HFFc6 (cell line): ENCODE results near the gene TMEM179. TPM values are rescaled to one million over a fixed set of nuclear protein-coding genes. Genes with fewer than 3 reads are reported as not detected.

Source experiments
- DNase-seq: peaks from one replicate; pipeline ENCODE4 v3.0.0-alpha.2; 2018
- H3K27ac Mint-ChIP-seq: 2 replicates; pipeline ENCODE4 v1.8.0; 2020; ENCODE audit warnings: mild to moderate bottlenecking, mixed read lengths
- H3K27me3 Mint-ChIP-seq: 2 replicates; pipeline ENCODE4 v1.8.0; 2021; ENCODE audit warnings: mild to moderate bottlenecking, moderate library complexity, mixed read lengths; ENCODE audit not compliant: insufficient read depth
- H3K36me3 Mint-ChIP-seq: 2 replicates; pipeline ENCODE4 v1.8.0; 2021; ENCODE audit warnings: low read depth, mixed read lengths
- H3K4me1 Mint-ChIP-seq: 2 replicates; pipeline ENCODE4 v1.8.0; 2020; ENCODE audit warnings: low read depth, mixed read lengths
- H3K4me3 Mint-ChIP-seq: 2 replicates; pipeline ENCODE4 v1.8.0; 2020; ENCODE audit warnings: mild to moderate bottlenecking, moderate library complexity, mixed read lengths
- H3K9me3 Mint-ChIP-seq: 2 replicates; pipeline ENCODE4 v1.8.0; 2020; ENCODE audit warnings: mild to moderate bottlenecking, mixed read lengths
- total RNA-seq, 6 experiments: library from RNA; stranded (reverse); fragmentation: NEBNext Ultra II Directional; extraction: Animal tissue kit (Norgen Biotek cat#: 25700); gene quantifications; 2 replicates in 1 of 6; 3 replicates in 5 of 6; pipeline ENCODE4 v1.2.3, GENCODE V29; 2021
- TF ChIP-seq, protein P1 (sequence below): fragments of 200-600 bp; sonication (generic); IDR thresholded peaks from 2 replicates; pipeline ENCODE4 v1.5.0; 2021; ENCODE audit warnings: antibody characterized with exemption, mild to moderate bottlenecking

Gene TMEM179
- total RNA-seq, 6 experiments from 2014 or later = not detected

DNA sequence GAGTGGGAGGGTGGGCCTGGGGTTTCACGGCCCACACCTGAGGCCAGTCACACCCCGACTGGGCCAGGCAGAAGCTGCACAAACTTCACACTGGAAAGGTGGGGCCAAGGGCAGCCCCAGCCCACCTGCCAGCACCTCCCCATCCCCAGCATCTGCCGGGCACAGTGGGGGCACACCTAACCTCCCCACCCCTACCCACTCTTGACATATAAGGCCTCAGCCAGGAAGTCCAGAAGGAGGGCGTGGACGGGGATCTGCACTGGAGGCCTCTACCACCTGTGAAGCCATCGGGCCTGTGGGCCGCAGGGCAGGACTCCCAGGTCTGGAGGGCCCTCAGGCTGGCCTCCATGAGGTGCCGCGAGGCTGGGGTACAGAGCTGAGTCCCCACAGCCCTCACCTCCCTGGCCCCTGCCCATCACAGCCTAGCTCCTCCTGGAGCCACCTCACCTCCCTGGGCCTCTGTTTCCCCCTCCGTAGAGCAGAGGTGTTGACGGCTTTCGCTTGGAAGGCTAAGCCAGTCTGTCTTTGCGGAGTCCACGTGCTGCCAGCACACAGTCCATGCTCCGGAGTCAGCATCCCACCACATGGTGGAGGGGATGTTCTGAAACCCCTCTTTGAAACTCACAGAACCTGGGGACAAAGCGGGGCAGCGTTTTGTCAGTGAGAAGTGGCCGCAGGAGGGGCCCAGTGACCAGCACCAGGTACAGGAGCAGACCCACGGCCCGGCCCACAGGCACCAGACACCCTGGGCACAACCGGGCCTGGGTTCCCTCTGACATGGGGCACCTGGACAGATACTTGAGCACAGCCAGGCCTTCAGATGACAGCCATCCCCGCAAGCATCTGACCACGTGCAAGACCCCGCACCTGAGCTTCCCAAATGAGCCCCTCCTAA, 46.7 kb upstream of the TMEM179 start:
- TF ChIP-seq, protein P1, sequence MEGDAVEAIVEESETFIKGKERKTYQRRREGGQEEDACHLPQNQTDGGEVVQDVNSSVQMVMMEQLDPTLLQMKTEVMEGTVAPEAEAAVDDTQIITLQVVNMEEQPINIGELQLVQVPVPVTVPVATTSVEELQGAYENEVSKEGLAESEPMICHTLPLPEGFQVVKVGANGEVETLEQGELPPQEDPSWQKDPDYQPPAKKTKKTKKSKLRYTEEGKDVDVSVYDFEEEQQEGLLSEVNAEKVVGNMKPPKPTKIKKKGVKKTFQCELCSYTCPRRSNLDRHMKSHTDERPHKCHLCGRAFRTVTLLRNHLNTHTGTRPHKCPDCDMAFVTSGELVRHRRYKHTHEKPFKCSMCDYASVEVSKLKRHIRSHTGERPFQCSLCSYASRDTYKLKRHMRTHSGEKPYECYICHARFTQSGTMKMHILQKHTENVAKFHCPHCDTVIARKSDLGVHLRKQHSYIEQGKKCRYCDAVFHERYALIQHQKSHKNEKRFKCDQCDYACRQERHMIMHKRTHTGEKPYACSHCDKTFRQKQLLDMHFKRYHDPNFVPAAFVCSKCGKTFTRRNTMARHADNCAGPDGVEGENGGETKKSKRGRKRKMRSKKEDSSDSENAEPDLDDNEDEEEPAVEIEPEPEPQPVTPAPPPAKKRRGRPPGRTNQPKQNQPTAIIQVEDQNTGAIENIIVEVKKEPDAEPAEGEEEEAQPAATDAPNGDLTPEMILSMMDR = no peak
- Mint-ChIP-seq H3K27ac (no peak overlapping the region), H3K4me3 (no peak overlapping the region), H3K4me1 (peaks cover 5% of the 10 kb centered on the region; the same call in 1 of the 2 replicates), H3K9me3 (peaks cover 19% of the 10 kb centered on the region), H3K36me3 (peaks cover 16% of the 10 kb centered on the region), H3K27me3 (peaks cover 16% of the 10 kb centered on the region)
- DNase-seq = no peak

GRCh38 chr14:104650057-104650980, 45.7 kb upstream of the TMEM179 start:
- Mint-ChIP-seq H3K27ac (no peak overlapping the region), H3K4me1 (peaks cover 5% of the 10 kb centered on the region; the same call in 1 of the 2 replicates)
- DNase-seq = peak; percentile 11

GRCh38 chr14:104647467-104648043, 43.0 kb upstream of the TMEM179 start:
- H3K27ac Mint-ChIP-seq = no peak overlapping the region
- peaks cover 28% of the 10 kb centered on the region for H3K27me3 Mint-ChIP-seq
- no peak for DNase-seq
- peaks cover 18% of the 10 kb centered on the region for H3K9me3 Mint-ChIP-seq
- H3K4me3 Mint-ChIP-seq = no peak overlapping the region
- peaks cover 11% of the 10 kb centered on the region; the same call in 1 of the 2 replicates for H3K4me1 Mint-ChIP-seq
- peaks cover 9% of the 10 kb centered on the region; the same call in 1 of the 2 replicates for H3K36me3 Mint-ChIP-seq
- TF ChIP-seq, protein P1 = no peak

More at GRCh38 chr14:104650057-104650980, 45.7 kb upstream of the TMEM179 start:
- TF ChIP-seq, protein P1 = peak; percentile 100
- Mint-ChIP-seq H3K4me3 (peak overlapping the region; percentile 84), H3K36me3 (peaks cover 16% of the 10 kb centered on the region), H3K27me3 (peaks cover 23% of the 10 kb centered on the region), H3K9me3 (peaks cover 26% of the 10 kb centered on the region)

- peaks cover 27% of the 10 kb centered on the region for H3K27me3 Mint-ChIP-seq
- no peak for DNase-seq
- peaks cover 10% of the 10 kb centered on the region; the same call in 1 of the 2 replicates for H3K4me1 Mint-ChIP-seq
- TF ChIP-seq, protein P1 = no peak
- no peak overlapping the region for H3K27ac Mint-ChIP-seq
- H3K36me3 Mint-ChIP-seq = peaks cover 4% of the 10 kb centered on the region; the same call in 1 of the 2 replicates
- H3K4me3 Mint-ChIP-seq = no peak overlapping the region
- H3K9me3 Mint-ChIP-seq = peaks cover 13% of the 10 kb centered on the region
Measured at GRCh38 chr14:104644656-104645378, 40.2 kb upstream of the TMEM179 start.
